AG04450 (cell line): Measurements from ENCODE around the gene L1CAM. TPM values are rescaled to one million over a fixed set of nuclear protein-coding genes. Genes with fewer than 3 reads are reported as not detected.

Source experiments
- CTCF ChIA-PET: fragments of 300-600, 350-600 bp; formaldehyde crosslinking; extraction: SDS; loops from one replicate; lab custom pipeline; 2022; ENCODE audit warnings: antibody characterized with exemption, inconsistent platforms; lab: Charles Lee
- POLR2A ChIA-PET: fragments of 350-600 bp; formaldehyde crosslinking; extraction: SDS; loops from one replicate; lab custom pipeline; 2021; ENCODE audit warnings: antibody characterized with exemption, inconsistent platforms; lab: Yijun Ruan, JAX
- DNase-seq: peaks from one replicate; pipeline ENCODE4 v3.0.0-alpha.2; 2011; ENCODE audit warnings: low read depth, low spot score
- H3K27ac ChIP-seq: one replicate; pipeline ENCODE4 v1.5.1; 2012; ENCODE audit warnings: low read depth, low read length, control low read depth
- H3K27me3 ChIP-seq: one replicate; pipeline ENCODE4 v1.6.0; 2012; ENCODE audit warnings: low read length; ENCODE audit not compliant: control insufficient read depth, insufficient read depth
- H3K4me3 ChIP-seq: 2 replicates; pipeline ENCODE4 v1.5.1; 2011; ENCODE audit warnings: mild to moderate bottlenecking, low read depth, low read length, control low read depth
- H3K9me3 ChIP-seq: 2 replicates; pipeline ENCODE4 v1.5.1; 2012; ENCODE audit warnings: low read length; ENCODE audit not compliant: control insufficient read depth, insufficient read depth
- CTCF ChIP-seq: IDR thresholded peaks from 2 replicates; pipeline ENCODE4 v1.5.1; 2011; ENCODE audit warnings: low read depth, low read length, control low read depth, inconsistent platforms
- polyA plus RNA-seq: library from polyadenylated mRNA; depleted of rRNA; stranded (reverse); fragments of >200 nt; gene quantifications from 2 replicates; pipeline ENCODE4 v1.2.3, GENCODE V29; 2011; rRNA removed

The L1CAM gene
- polyA plus RNA-seq, 1 experiment = 0.10 TPM

GRCh38 chrX:153812220-153812619 lies 73.8 kb downstream of the L1CAM start:
- Histone ChIP-seq H3K9me3 (no peaks in the 10 kb centered on the region), H3K27ac (no peak overlapping the region), H3K4me3 (no peak overlapping the region), H3K27me3 (no peaks in the 10 kb centered on the region)
- TF ChIP-seq CTCF = no peak
- DNase-seq = no peak
- POLR2A ChIA-PET = no interaction called here
- CTCF ChIA-PET = no interaction called here

Other genes with a start within 250 kb of the L1CAM start
- not detected in 2 replicates for gene DUSP9, start 239.0 kb downstream of the L1CAM start, polyA plus RNA-seq
- gene PNCK, start 212.4 kb downstream of the L1CAM start, polyA plus RNA-seq = 0.17 TPM in 1 of 2 replicates, not detected in the other
- 6.9 and 12.3 TPM in 2 replicates for gene SLC6A8, start 198.2 kb downstream of the L1CAM start, polyA plus RNA-seq
- 108 and 114 TPM in 2 replicates for gene BCAP31, start 161.8 kb downstream of the L1CAM start, polyA plus RNA-seq
- gene ABCD1, start 161.3 kb downstream of the L1CAM start, polyA plus RNA-seq = 4.2 and 5.8 TPM in 2 replicates
- 4.6 and 5.5 TPM in 2 replicates for gene PLXNB3, start 121.9 kb downstream of the L1CAM start, polyA plus RNA-seq
- gene SRPK3, start 105.1 kb downstream of the L1CAM start, polyA plus RNA-seq = 0.27 and 0.51 TPM in 2 replicates
- 42.8 and 60.7 TPM in 2 replicates for gene IDH3G, start 91.8 kb downstream of the L1CAM start, polyA plus RNA-seq
- gene SSR4, start 91.5 kb downstream of the L1CAM start, polyA plus RNA-seq = 277 and 363 TPM in 2 replicates
- 0.04 and 0.29 TPM in 2 replicates for gene PDZD4, start 55.6 kb downstream of the L1CAM start, polyA plus RNA-seq
- not detected in 2 replicates for gene AVPR2, start 18.5 kb upstream of the L1CAM start, polyA plus RNA-seq
- 0.12 and 0.16 TPM in 2 replicates for gene ARHGAP4, start 40.1 kb upstream of the L1CAM start, polyA plus RNA-seq
- 42.9 and 63.4 TPM in 2 replicates for gene NAA10, start 48.9 kb upstream of the L1CAM start, polyA plus RNA-seq
- gene RENBP, start 58.5 kb upstream of the L1CAM start, polyA plus RNA-seq = 0.14 and 0.16 TPM in 2 replicates
- gene HCFC1, start 85.6 kb upstream of the L1CAM start, polyA plus RNA-seq = 2.7 and 5.8 TPM in 2 replicates
- gene TMEM187, start 86.6 kb upstream of the L1CAM start, polyA plus RNA-seq = 3.2 and 3.9 TPM in 2 replicates
- gene IRAK1, start 133.7 kb upstream of the L1CAM start, polyA plus RNA-seq = 31.6 and 36.7 TPM in 2 replicates
- 12.4 and 12.8 TPM in 2 replicates for gene MECP2, start 211.5 kb upstream of the L1CAM start, polyA plus RNA-seq